SK-N-SH (cell line): ENCODE results near the gene SMIM3. TPM values are rescaled to one million over a fixed set of nuclear protein-coding genes. Genes with fewer than 3 reads are reported as not detected.
A peak's percentile ranks its signal among the peaks of the same experiment; 100 is the strongest.

ENCODE experiments used
- CTCF ChIA-PET: fragments of 300-600, 350-600 bp; formaldehyde crosslinking; extraction: SDS; loops from one replicate; lab custom pipeline; 2021; lab: Yijun Ruan, JAX
- POLR2A ChIA-PET: fragments of 350-600 bp; sonication (Branson Sonifier 250); formaldehyde crosslinking; extraction: SDS; loops from one replicate; lab custom pipeline; 2020; ENCODE audit warnings: antibody characterized with exemption, inconsistent platforms; lab: Yijun Ruan, JAX
- DNase-seq: peaks from one replicate; pipeline ENCODE4 v3.0.0; 2012
- H2AFZ ChIP-seq: fragments of 200-600 bp; sonication (generic); 2 replicates; pipeline ENCODE4 v1.8.1; 2016; ENCODE audit warnings: antibody characterized with exemption, mild to moderate bottlenecking, low read depth
- H3F3A ChIP-seq: fragments of 200-600 bp; sonication (generic); replicated peaks from 2 replicates; pipeline ENCODE3; 2016; ENCODE audit warnings: antibody characterized with exemption, mild to moderate bottlenecking; ENCODE audit not compliant: insufficient read depth
- H3K27ac ChIP-seq, 2 experiments: fragments of 200-500 bp in 1 of 2; fragments of 200-600 bp in 1 of 2; sonication (Bioruptor generic) in 1 of 2; sonication (generic), shearing (Covaris generic) in 1 of 2; 2 replicates each; pipeline versions ENCODE4 v1.5.1 to v1.6.1; 2014 to 2016; ENCODE audit warnings: low read depth in 2 of 2, inconsistent platforms in 1 of 2, low read length in 1 of 2, mild to moderate bottlenecking in 1 of 2, mixed read lengths in 1 of 2
- H3K27me3 ChIP-seq: fragments of 200-600 bp; sonication (generic), shearing (Covaris generic); 2 replicates; pipeline ENCODE4 v1.6.1; 2016; ENCODE audit warnings: mixed run types; ENCODE audit not compliant: insufficient read depth
- H3K36me3 ChIP-seq, 2 experiments: fragments of 200-500 bp in 1 of 2; fragments of 200-600 bp in 1 of 2; sonication (Bioruptor generic) in 1 of 2; sonication (generic) in 1 of 2; replicated peaks in 1 of 2; 2 replicates each; pipeline versions ENCODE3 to v1.5.1; 2014 to 2016; ENCODE audit warnings: low read length in 1 of 2, mild to moderate bottlenecking in 1 of 2; ENCODE audit not compliant: insufficient read depth in 2 of 2, control insufficient read depth in 1 of 2
- H3K4me1 ChIP-seq, 2 experiments: fragments of 200-500 bp in 1 of 2; fragments of 200-600 bp in 1 of 2; sonication (Bioruptor generic) in 1 of 2; sonication (generic), shearing (Covaris generic) in 1 of 2; 2 replicates each; pipeline versions ENCODE4 v1.5.1 to v1.6.1; 2014 to 2016; ENCODE audit warnings: low read depth in 1 of 2, low read length in 1 of 2, mixed run types in 1 of 2; ENCODE audit not compliant: insufficient read depth in 2 of 2, control insufficient read depth in 1 of 2
- H3K4me2 ChIP-seq: fragments of 200-600 bp; sonication (generic), shearing (Covaris generic); 2 replicates; pipeline ENCODE4 v1.6.1; 2017; ENCODE audit warnings: mixed run types
- H3K4me3 ChIP-seq, 2 experiments: fragments of 200-500 bp in 1 of 2; fragments of 200-600 bp in 1 of 2; sonication (Bioruptor generic) in 1 of 2; sonication (generic), shearing (Covaris generic) in 1 of 2; 2 replicates each; pipeline versions ENCODE4 v1.5.1 to v1.8.1; 2014 to 2016; ENCODE audit warnings: low read depth in 2 of 2, inconsistent platforms in 1 of 2, low read length in 1 of 2, mild to moderate bottlenecking in 1 of 2, mixed read lengths in 1 of 2, moderate library complexity in 1 of 2
- H3K79me2 ChIP-seq: fragments of 200-600 bp; sonication (generic); 2 replicates; pipeline ENCODE4 v1.8.1; 2017; ENCODE audit warnings: mild to moderate bottlenecking; ENCODE audit not compliant: insufficient read depth
- H3K9ac ChIP-seq: fragments of 200-600 bp; sonication (generic); 2 replicates; pipeline ENCODE4 v1.6.1; 2017; ENCODE audit warnings: mixed run types
- H3K9me2 ChIP-seq: fragments of 200-600 bp; sonication (generic); 2 replicates; pipeline ENCODE4 v1.6.1; 2017; ENCODE audit warnings: mixed run types
- H3K9me3 ChIP-seq: fragments of 200-600 bp; sonication (generic); 2 replicates; pipeline ENCODE4 v1.6.1; 2017; ENCODE audit warnings: mixed run types, mild to moderate bottlenecking, moderate library complexity
- H4K20me1 ChIP-seq: fragments of 200-600 bp; sonication (generic); 2 replicates; pipeline ENCODE4 v1.6.1; 2017; ENCODE audit warnings: mild to moderate bottlenecking, mixed run types; ENCODE audit not compliant: insufficient read depth
- CHD2 ChIP-seq: fragments of 150-350 bp; IDR thresholded peaks from 2 replicates; pipeline ENCODE4 v1.6.1; 2018; ENCODE audit warnings: low read length; ENCODE audit not compliant: partially characterized antibody
- EP300 ChIP-seq, 2 experiments: IDR thresholded peaks; 2 replicates each; pipeline versions ENCODE4 v1.4.0 to v1.6.1; 2012; ENCODE audit warnings: borderline replicate concordance in 1 of 2, low read depth in 1 of 2, low read length in 1 of 2
- GABPA ChIP-seq: IDR thresholded peaks from 2 replicates; pipeline ENCODE4 v1.4.0; 2012; ENCODE audit warnings: low read depth, mild to moderate bottlenecking
- JUND ChIP-seq: IDR thresholded peaks from 2 replicates; pipeline ENCODE4 v1.4.0; 2012
- MEF2A ChIP-seq: IDR thresholded peaks from 2 replicates; pipeline ENCODE4 v1.4.0; 2012; ENCODE audit warnings: low read depth, borderline replicate concordance
- NRF1 ChIP-seq: IDR thresholded peaks from 2 replicates; pipeline ENCODE4 v1.6.1; 2012; ENCODE audit warnings: low read depth, mild to moderate bottlenecking, low read length
- PBX3 ChIP-seq: IDR thresholded peaks from 2 replicates; pipeline ENCODE4; 2012
- POLR2AphosphoS5 ChIP-seq: IDR thresholded peaks from 2 replicates; pipeline ENCODE4 v1.6.1; 2012; ENCODE audit warnings: low read depth, low read length
- REST ChIP-seq: IDR thresholded peaks from 2 replicates; pipeline ENCODE4 v1.6.1; 2012; ENCODE audit warnings: mild to moderate bottlenecking, low read depth, low read length, moderate library complexity
- RXRA ChIP-seq: IDR thresholded peaks from 2 replicates; pipeline ENCODE4 v1.4.0; 2012; ENCODE audit warnings: low read depth, mild to moderate bottlenecking, borderline replicate concordance
- SIN3A ChIP-seq: IDR thresholded peaks from 2 replicates; pipeline ENCODE4 v1.6.1; 2012; ENCODE audit warnings: low read depth, mild to moderate bottlenecking, low read length, moderate library complexity, borderline replicate concordance
- SMC3 ChIP-seq: IDR thresholded peaks from 2 replicates; pipeline ENCODE4 v1.6.1; 2012; ENCODE audit warnings: low read depth, low read length, improper control_type of control experiment
- TAF1 ChIP-seq: IDR thresholded peaks from 2 replicates; pipeline ENCODE4 v1.6.1; 2012; ENCODE audit warnings: low read depth, mild to moderate bottlenecking, low read length, moderate library complexity, borderline replicate concordance
- TCF12 ChIP-seq: IDR thresholded peaks from 2 replicates; pipeline ENCODE4 v1.4.0; 2012
- USF1 ChIP-seq: IDR thresholded peaks from 2 replicates; pipeline ENCODE4 v1.4.0; 2012; ENCODE audit warnings: low read depth, borderline replicate concordance
- ZBTB33 ChIP-seq: IDR thresholded peaks from 2 replicates; pipeline ENCODE4 v1.4.0; 2012; ENCODE audit warnings: low read depth, borderline replicate concordance
- WGBS: methylation state at CpG from one replicate; pipeline ENCODE4 v1.1.6; 2017; ENCODE audit warnings: low lambda C conversion rate; 5-methylcytosine and 5-hydroxymethylcytosine counted together
- polyA plus RNA-seq, 3 experiments: library from polyadenylated mRNA; depleted of rRNA; stranded (reverse); fragments of >200 nt; gene quantifications; 2 replicates each; pipeline ENCODE4 v1.2.3, GENCODE V29; 2012

SMIM3 gene
- polyA plus RNA-seq, 1 of the 3 experiments (the other 2 are of a cell fraction) = 39.9 TPM

GRCh38 chr5:150729859-150730258, 48.7 kb upstream of the SMIM3 start:
- peaks cover 18% of the 10 kb centered on the region; the same call in 1 of the 2 replicates for H3K79me2 ChIP-seq
- DNase-seq = no peak
- WGBS = 54% methylated on average over 4 of the region's 4 CpGs
- peaks cover 66 to 84% of the 10 kb centered on the region in 2 experiments for H3K36me3 ChIP-seq
- no peak overlapping the region for H3K9ac ChIP-seq
- no peaks in the 10 kb centered on the region for H4K20me1 ChIP-seq
- H2AFZ ChIP-seq = no peak overlapping the region
- no peaks in the 10 kb centered on the region for H3K27me3 ChIP-seq
- no peaks in the 10 kb centered on the region for H3K9me3 ChIP-seq
- H3K4me3 ChIP-seq = no peak overlapping the region
- peaks cover 3% of the 10 kb centered on the region for H3F3A ChIP-seq
- H3K9me2 ChIP-seq = no peaks in the 10 kb centered on the region
- no peak overlapping the region for H3K4me2 ChIP-seq
- peak; percentile 54; the same call in 1 of the 2 replicates for TF ChIP-seq TCF12
- no peak for TF ChIP-seq NRF1
- TF ChIP-seq PBX3 = 0 out of 2 replicates have a peak, but pooled peaks have one; percentile 10
- TF ChIP-seq TAF1 = no peak
- 0 out of 2 replicates have a peak, but pooled peaks have one; percentile 17 for TF ChIP-seq POLR2AphosphoS5
- TF ChIP-seq SMC3 = no peak
- peak in 1 of 2 experiments; percentile 34; a peak in 1 of 4 replicates for TF ChIP-seq EP300 (IDR thresholded peaks at IDR 0.05; ENCODE audit: borderline replicate concordance in 1 of 2, low read depth in 1 of 2, low read length in 1 of 2)
- ChIA-PET POLR2A (no interaction called here), CTCF (interaction anchor here (1.6 to 3.2 kb wide), 2 partner anchors 30 to 117 kb away, joined by 3 to 10 read pairs; partner anchors contain the start of gene RBM22)
- H3K27ac ChIP-seq = peak overlapping the region; percentile 17 to 28; a peak in 2 of 4 replicates
- H3K4me1 ChIP-seq = no peaks in the 10 kb centered on the region

GRCh38 chr5:150731669-150732242, 46.8 kb upstream of the SMIM3 start:
- DNase-seq = no peak
- no peak overlapping the region for H3K27ac ChIP-seq
- peaks cover 7% of the 10 kb centered on the region; the same call in 1 of the 2 replicates for H3K9me3 ChIP-seq
- H3F3A ChIP-seq = peaks cover 3% of the 10 kb centered on the region
- ChIA-PET CTCF (interaction anchor here (1.0 to 3.2 kb wide), 3 partner anchors 9 to 70 kb away, joined by 4 to 10 read pairs (median 5); partner anchors contain the start of gene RBM22), POLR2A (no interaction called here)
- H3K27me3 ChIP-seq = no peaks in the 10 kb centered on the region
- H4K20me1 ChIP-seq = no peaks in the 10 kb centered on the region
- no peaks in the 10 kb centered on the region for H3K4me1 ChIP-seq
- no peak overlapping the region for H3K4me3 ChIP-seq
- TF ChIP-seq REST = no peak
- no peak for TF ChIP-seq RXRA
- TF ChIP-seq JUND = no peak
- no peak for TF ChIP-seq CHD2
- no peak for TF ChIP-seq TAF1
- no peak for TF ChIP-seq ZBTB33
- TF ChIP-seq USF1 = no peak
- TF ChIP-seq MEF2A = no peak
- TF ChIP-seq SIN3A = no peak
- no peak for TF ChIP-seq PBX3
- TF ChIP-seq GABPA = no peak
- no peak for TF ChIP-seq SMC3
- TF ChIP-seq TCF12 = no peak
- TF ChIP-seq, all 33 proteins: peak for 0
- Histone ChIP-seq H3K9me2 (no peaks in the 10 kb centered on the region), H2AFZ (no peak overlapping the region), H3K36me3 (peaks cover 50 to 82% of the 10 kb centered on the region in 2 experiments), H3K79me2 (peaks cover 37% of the 10 kb centered on the region), H3K9ac (no peak overlapping the region), H3K4me2 (no peak overlapping the region)
- WGBS = 94% methylated on average over 6 of the region's 6 CpGs
